ENCODE results near the gene RNPEPL1. TPM values are rescaled to one million over a fixed set of nuclear protein-coding genes. Genes with fewer than 3 reads are reported as not detected.
"Not testable (repeated sequence)": the region's sequence is repeated elsewhere in the genome, so short reads cannot be mapped to it uniquely, and the experiment has no call there.

RNPEPL1 gene
- total RNA-seq, 3 donors from 2014 or later (not counting 1 experiment from before 2014, with no cell fraction given): 145 to 167 (median 164) TPM

DNA sequence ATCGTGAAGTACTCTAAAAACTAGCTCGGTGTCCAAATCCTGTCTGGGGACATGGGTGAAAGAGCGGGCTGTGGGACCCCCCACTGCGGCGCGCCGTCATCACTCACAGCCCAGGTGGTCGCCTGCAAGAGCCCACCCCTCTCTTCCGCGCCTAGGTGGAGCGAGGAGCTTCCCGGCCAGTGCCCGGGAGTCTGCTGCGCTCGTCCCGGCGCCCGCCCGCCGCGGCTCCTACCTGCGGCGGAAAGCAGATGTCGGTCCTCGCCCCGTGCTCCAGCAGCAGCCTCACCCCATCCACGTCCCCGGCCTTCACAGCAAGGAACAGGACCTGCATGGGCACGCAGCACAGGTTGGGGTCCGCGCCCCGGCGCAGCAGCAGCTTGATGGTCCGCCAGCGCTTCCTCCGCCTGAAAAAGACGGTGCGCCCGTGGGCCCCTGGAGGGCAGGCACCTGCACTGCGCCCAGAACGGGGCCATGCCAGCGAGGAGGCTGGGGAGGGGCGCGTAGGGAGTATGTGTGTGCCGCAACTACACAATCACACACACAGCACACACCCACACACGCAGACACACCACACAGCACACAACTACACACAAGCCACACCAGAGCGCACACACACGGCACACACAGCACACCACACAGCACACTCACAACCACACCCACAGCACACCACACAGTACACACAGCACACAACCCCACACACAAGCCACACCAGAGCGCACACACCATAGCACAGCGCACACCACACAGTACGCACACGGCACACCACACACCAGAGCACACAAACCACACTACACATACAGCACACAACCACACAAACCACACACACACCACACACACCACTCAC lies 47.9 kb upstream of the RNPEPL1 start:
- intact Hi-C loops (cut with micrococcal nuclease): no loop called here
- H3K4me1 ChIP-seq (ENCODE audit: control insufficient read depth, insufficient read depth, low read length): no peaks in the 10 kb centered on the region
- peaks cover 9% of the 10 kb centered on the region for H3K36me3 ChIP-seq (ENCODE audit: control insufficient read depth, insufficient read depth, low read length)
- TF ChIP-seq CTCF (IDR thresholded peaks at IDR 0.05): no peak
- DNase-seq (no peak), ATAC-seq (peak in 1 of 3 donors; percentile 26)
- no peaks in the 10 kb centered on the region for H3K27me3 ChIP-seq (ENCODE audit: control insufficient read depth, insufficient read depth, low read length)
- 48% methylated on average over 52 of the region's 52 CpGs for whole genome bisulfite sequencing (ENCODE audit: insufficient coverage)
- no peak overlapping the region for H3K4me3 ChIP-seq (ENCODE audit: low read length)
- Mint-ChIP-seq H3K9me3 (no peaks in the 10 kb centered on the region), H3K4me3 (no peak overlapping the region), H3K27ac (peak overlapping the region in 1 of 2 donors; percentile 84), H3K27me3 (ENCODE audit: low read depth in 2 of 2) (peaks cover 0 to 4% of the 10 kb centered on the region in 2 donors), H3K4me1 (peaks cover 10 to 19% of the 10 kb centered on the region in 2 donors), H3K36me3 (no peaks in the 10 kb centered on the region)
- H3K9me3 ChIP-seq (ENCODE audit: control insufficient read depth, insufficient read depth, low read length): peaks cover 8% of the 10 kb centered on the region
- no peak overlapping the region for H3K27ac ChIP-seq (ENCODE audit: low read length)

- Histone ChIP-seq H3K27me3 (ENCODE audit: control insufficient read depth, insufficient read depth, low read length) (no peaks in the 10 kb centered on the region), H3K4me3 (ENCODE audit: low read length) (no peak overlapping the region), H3K27ac (ENCODE audit: low read length) (no peak overlapping the region), H3K9me3 (ENCODE audit: control insufficient read depth, insufficient read depth, low read length) (peaks cover 11% of the 10 kb centered on the region), H3K36me3 (ENCODE audit: control insufficient read depth, insufficient read depth, low read length) (peaks cover 12% of the 10 kb centered on the region), H3K4me1 (ENCODE audit: control insufficient read depth, insufficient read depth, low read length) (no peaks in the 10 kb centered on the region)
- Mint-ChIP-seq H3K27ac (peak overlapping the region in 1 of 2 donors; percentile 84), H3K4me3 (no peak overlapping the region), H3K27me3 (ENCODE audit: low read depth in 2 of 2) (peaks cover 0 to 4% of the 10 kb centered on the region in 2 donors), H3K4me1 (peaks cover 10 to 19% of the 10 kb centered on the region in 2 donors), H3K36me3 (no peaks in the 10 kb centered on the region), H3K9me3 (no peaks in the 10 kb centered on the region)
- intact Hi-C loops (cut with micrococcal nuclease): no loop called here
- no peak for ATAC-seq
- TF ChIP-seq CTCF (IDR thresholded peaks at IDR 0.05): no peak
- no peak for DNase-seq
- WGBS (ENCODE audit: insufficient coverage): 94% methylated on average over 12 of the region's 12 CpGs
Measured at GRCh38 chr2:240520974-240521350, 47.3 kb upstream of the RNPEPL1 start.

GRCh38 chr2:240521885-240522284 lies 46.4 kb upstream of the RNPEPL1 start:
- H3K4me1 ChIP-seq (ENCODE audit: control insufficient read depth, insufficient read depth, low read length); intact Hi-C loops (cut with micrococcal nuclease); H3K27ac ChIP-seq (ENCODE audit: low read length); H3K36me3 Mint-ChIP-seq; H3K4me3 Mint-ChIP-seq; H3K27me3 ChIP-seq (ENCODE audit: control insufficient read depth, insufficient read depth, low read length); DNase-seq; H3K9me3 Mint-ChIP-seq; ATAC-seq; H3K27me3 Mint-ChIP-seq (ENCODE audit: low read depth in 2 of 2); H3K27ac Mint-ChIP-seq; H3K4me3 ChIP-seq (ENCODE audit: low read length): not testable (repeated sequence)
- peaks cover 10 to 19% of the 10 kb centered on the region in 2 donors for H3K4me1 Mint-ChIP-seq
- WGBS (ENCODE audit: insufficient coverage): 98% methylated on average over 5 of the region's 5 CpGs
- Histone ChIP-seq H3K36me3 (ENCODE audit: control insufficient read depth, insufficient read depth, low read length) (peaks cover 13% of the 10 kb centered on the region), H3K9me3 (ENCODE audit: control insufficient read depth, insufficient read depth, low read length) (peaks cover 11% of the 10 kb centered on the region)

GRCh38 chr2:240522406-240522805 lies 45.9 kb upstream of the RNPEPL1 start:
- DNase-seq (no peak), ATAC-seq (no peak)
- no peaks in the 10 kb centered on the region for H3K27me3 ChIP-seq (ENCODE audit: control insufficient read depth, insufficient read depth, low read length)
- WGBS (ENCODE audit: insufficient coverage): 97% methylated on average over 12 of the region's 12 CpGs
- H3K36me3 Mint-ChIP-seq: no peaks in the 10 kb centered on the region
- no peak overlapping the region for H3K4me3 ChIP-seq (ENCODE audit: low read length)
- H3K4me3 Mint-ChIP-seq: no peak overlapping the region
- peaks cover 11% of the 10 kb centered on the region for H3K9me3 ChIP-seq (ENCODE audit: control insufficient read depth, insufficient read depth, low read length)
- H3K27ac Mint-ChIP-seq: no peak overlapping the region
- H3K36me3 ChIP-seq (ENCODE audit: control insufficient read depth, insufficient read depth, low read length): peaks cover 13% of the 10 kb centered on the region
- peaks cover 10 to 24% of the 10 kb centered on the region in 2 donors for H3K4me1 Mint-ChIP-seq
- H3K9me3 Mint-ChIP-seq: peaks cover 4% of the 10 kb centered on the region in 2 donors
- H3K27ac ChIP-seq (ENCODE audit: low read length): no peak overlapping the region
- H3K27me3 Mint-ChIP-seq (ENCODE audit: low read depth in 2 of 2): peaks cover 0 to 4% of the 10 kb centered on the region in 2 donors
- intact Hi-C loops (cut with micrococcal nuclease): no loop called here
- TF ChIP-seq CTCF (IDR thresholded peaks at IDR 0.05): no peak
- H3K4me1 ChIP-seq (ENCODE audit: control insufficient read depth, insufficient read depth, low read length): no peaks in the 10 kb centered on the region
